Measurements from ENCODE around the gene CAPG.

CAPG gene

DNA sequence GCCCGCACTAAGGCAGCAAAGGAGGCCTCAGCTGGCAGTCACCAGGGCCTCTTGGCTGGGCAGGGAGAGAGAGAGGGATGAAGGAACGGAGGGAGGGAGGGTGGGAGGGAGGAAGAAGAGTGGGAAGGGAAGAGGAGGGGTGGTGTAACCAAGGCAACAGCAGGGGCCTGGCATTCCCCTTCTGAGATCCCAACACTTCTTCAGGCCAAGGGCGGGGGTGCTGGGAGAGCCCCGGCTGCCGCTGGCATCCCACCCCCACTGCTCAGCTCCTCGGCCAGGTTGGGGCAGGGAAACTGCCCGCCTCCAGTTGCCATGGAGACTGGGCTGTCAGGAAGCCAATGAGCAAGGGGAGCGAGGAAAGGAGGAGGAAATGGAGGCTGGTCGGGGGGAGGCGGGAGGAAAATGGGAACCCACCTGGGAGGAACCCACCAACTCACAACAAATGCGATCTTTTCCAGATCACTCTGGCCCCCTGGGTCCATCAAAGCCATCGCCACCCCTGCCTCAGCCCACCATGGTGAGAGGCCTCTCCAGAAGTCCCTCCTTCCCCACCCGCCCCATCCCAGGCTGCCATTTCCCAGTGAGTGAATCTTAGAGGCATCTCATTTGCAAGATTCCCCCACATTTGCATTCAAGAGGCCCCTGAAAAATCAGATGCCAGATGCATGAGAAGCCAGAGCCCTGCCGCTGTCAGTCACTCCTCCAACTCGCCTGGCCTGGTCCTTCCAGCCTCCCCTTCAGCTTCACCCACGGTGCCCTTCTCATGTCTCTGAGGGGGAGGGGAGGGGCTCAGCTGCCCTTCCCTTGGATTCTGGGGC lies 20.8 kb upstream of the CAPG start:
- Histone ChIP-seq H3K9me3 (no peaks in the 10 kb centered on the region), H3K4me1 (peaks cover 39% of the 10 kb centered on the region), H3K27me3 (no peaks in the 10 kb centered on the region), H3K4me3 (ENCODE audit: low read depth, low read length) (peak overlapping the region; percentile 23), H3K36me3 (no peaks in the 10 kb centered on the region)
- TF ChIP-seq, protein P1, sequence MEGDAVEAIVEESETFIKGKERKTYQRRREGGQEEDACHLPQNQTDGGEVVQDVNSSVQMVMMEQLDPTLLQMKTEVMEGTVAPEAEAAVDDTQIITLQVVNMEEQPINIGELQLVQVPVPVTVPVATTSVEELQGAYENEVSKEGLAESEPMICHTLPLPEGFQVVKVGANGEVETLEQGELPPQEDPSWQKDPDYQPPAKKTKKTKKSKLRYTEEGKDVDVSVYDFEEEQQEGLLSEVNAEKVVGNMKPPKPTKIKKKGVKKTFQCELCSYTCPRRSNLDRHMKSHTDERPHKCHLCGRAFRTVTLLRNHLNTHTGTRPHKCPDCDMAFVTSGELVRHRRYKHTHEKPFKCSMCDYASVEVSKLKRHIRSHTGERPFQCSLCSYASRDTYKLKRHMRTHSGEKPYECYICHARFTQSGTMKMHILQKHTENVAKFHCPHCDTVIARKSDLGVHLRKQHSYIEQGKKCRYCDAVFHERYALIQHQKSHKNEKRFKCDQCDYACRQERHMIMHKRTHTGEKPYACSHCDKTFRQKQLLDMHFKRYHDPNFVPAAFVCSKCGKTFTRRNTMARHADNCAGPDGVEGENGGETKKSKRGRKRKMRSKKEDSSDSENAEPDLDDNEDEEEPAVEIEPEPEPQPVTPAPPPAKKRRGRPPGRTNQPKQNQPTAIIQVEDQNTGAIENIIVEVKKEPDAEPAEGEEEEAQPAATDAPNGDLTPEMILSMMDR (IDR thresholded peaks at IDR 0.05; ENCODE audit: low read depth, low read length): no peak
- peak; percentile 87 for DNase-seq

DNA sequence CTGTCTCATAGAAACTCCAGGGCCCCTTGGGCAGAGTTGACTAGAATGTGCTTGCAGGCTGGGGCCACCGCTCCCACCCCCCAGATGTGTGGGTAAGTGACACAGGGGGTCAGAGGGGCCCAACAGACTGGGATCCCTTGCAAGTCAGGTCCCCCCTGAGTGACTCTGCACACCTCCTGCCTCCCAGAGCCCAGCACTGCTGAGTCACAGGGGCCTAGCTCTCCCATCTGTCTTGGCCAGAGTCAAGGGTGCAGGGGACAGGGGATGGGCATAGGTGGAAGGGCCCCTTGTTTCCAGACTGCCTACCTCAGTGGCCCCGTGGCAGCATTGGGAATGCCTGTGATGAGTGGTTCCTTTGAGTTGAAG lies 19.7 kb upstream of the CAPG start:
- Histone ChIP-seq H3K4me1 (peaks cover 29% of the 10 kb centered on the region), H3K36me3 (no peaks in the 10 kb centered on the region), H3K9me3 (no peaks in the 10 kb centered on the region), H3K4me3 (ENCODE audit: low read depth, low read length) (no peak overlapping the region), H3K27me3 (no peaks in the 10 kb centered on the region)
- TF ChIP-seq, protein P1 (IDR thresholded peaks at IDR 0.05; ENCODE audit: low read depth, low read length): no peak
- no peak for DNase-seq

DNA sequence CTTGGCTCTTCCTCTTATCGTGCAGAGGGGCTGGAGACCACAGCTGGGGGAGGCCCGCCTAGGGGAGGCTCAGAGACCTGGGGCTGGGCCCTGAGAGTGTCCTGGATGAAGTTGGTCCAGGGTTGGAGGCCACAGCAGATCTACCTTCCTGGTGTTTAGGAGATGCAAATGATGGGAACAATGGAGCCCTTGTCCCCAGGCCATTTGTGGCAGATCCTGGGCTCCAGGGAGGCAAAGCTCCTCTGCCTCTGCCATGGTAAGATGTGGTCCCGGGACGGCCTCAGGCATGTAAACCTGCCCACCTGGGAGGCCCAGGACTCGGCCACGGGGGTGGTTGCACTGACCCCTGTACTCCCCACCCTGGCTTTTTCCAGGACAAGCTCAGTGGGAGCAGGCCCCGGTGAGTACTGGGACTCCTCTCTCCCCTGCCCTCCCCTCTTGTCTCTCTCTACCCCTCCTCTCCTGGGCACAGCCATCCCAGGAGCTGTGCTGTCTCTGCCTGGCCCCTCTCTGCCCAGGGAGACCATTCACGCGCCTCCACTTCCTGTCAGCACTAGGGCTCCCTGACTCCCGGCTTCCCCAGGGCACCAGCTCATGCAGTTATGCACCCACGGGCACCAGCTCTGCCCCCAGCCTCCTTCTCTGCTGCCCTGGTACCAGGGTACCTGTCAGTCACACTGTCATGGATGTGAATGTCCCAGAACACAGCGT lies 19.2 kb upstream of the CAPG start:
- Histone ChIP-seq H3K9me3 (no peaks in the 10 kb centered on the region), H3K27me3 (no peaks in the 10 kb centered on the region), H3K36me3 (no peaks in the 10 kb centered on the region), H3K4me3 (ENCODE audit: low read depth, low read length) (no peak overlapping the region), H3K4me1 (peaks cover 29% of the 10 kb centered on the region)
- TF ChIP-seq, protein P1 (IDR thresholded peaks at IDR 0.05; ENCODE audit: low read depth, low read length): no peak
- no peak for DNase-seq

DNA sequence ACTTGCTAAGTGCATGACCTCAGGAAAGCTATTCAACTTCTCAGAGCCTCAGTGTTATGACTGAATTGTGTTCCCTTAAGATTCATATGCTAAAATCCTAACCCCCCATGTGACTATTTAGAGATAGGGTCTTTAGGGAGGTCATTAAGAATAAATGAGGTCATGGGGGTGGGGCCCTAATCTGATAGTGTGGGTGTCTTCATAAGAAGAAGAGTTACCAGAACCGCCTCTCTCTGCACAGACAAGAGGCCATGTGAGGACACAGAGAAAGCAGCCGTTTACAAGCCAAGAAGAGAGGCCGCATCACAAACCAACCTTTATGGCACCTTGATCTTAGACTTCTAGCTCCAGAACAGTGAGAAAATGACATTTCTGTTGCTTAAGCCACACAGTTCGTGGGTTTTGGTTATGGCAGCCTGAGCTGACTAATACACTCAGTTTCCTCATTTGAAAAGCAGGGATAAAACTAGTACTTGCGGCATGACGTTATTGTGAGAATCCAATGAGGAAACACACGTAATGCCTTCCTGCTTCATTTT lies 18.2 kb upstream of the CAPG start:
- TF ChIP-seq, protein P1 (IDR thresholded peaks at IDR 0.05; ENCODE audit: low read depth, low read length): no peak
- no peaks in the 10 kb centered on the region for H3K27me3 ChIP-seq
- peaks cover 24% of the 10 kb centered on the region for H3K4me1 ChIP-seq
- no peak overlapping the region for H3K4me3 ChIP-seq (ENCODE audit: low read depth, low read length)
- H3K9me3 ChIP-seq: no peaks in the 10 kb centered on the region
- no peak for DNase-seq
- no peaks in the 10 kb centered on the region for H3K36me3 ChIP-seq

DNA sequence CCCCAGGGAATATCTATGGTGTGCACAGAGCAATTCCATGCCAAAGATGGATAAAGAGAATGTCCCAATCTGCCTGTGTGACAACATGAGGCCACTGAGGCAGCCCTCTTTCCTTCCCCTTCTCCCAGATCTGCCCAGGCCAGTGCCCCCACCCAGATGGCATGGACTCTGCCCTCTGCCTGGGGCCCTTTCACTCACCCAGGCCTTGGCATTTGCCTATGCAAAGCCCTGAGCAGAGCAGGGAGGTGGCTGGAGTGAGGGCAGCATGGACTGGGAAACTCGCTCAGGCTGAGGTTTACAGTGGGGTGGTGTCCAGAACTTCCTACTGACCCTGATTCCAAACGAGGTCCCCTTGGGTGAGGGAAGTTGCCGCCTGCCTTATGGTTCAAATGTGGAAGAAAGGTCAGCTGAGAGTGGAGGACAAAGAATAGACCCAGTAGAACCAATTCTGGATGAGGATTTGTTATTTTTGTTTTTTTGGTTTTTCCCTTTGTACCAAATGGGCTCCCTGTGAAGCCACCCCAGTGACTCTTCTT lies 17.2 kb upstream of the CAPG start:
- Histone ChIP-seq H3K9me3 (no peaks in the 10 kb centered on the region), H3K27me3 (no peaks in the 10 kb centered on the region), H3K4me1 (peaks cover 14% of the 10 kb centered on the region), H3K4me3 (ENCODE audit: low read depth, low read length) (no peak overlapping the region), H3K36me3 (no peaks in the 10 kb centered on the region)
- TF ChIP-seq, protein P1 (IDR thresholded peaks at IDR 0.05; ENCODE audit: low read depth, low read length): no peak
- DNase-seq: no peak

Measured in BE2C (cell line).